ENCODE data around the gene PNMA6A. TPM values are rescaled to one million over a fixed set of nuclear protein-coding genes. Genes with fewer than 3 reads are reported as not detected.

PNMA6A gene
- total and polyA plus RNA-seq, 2 donors (not counting 3 experiments of a cell fraction or from before 2014, with no cell fraction given), result 1.2 to 1.3 TPM

GRCh38 chrX:153029875-153030274 lies 42.4 kb upstream of the PNMA6A start:
- H2AFZ ChIP-seq (ENCODE audit: low read depth, low read length), result no peak overlapping the region
- H4K20me1 ChIP-seq (replicated peaks; ENCODE audit: control insufficient read depth, extremely low read depth, insufficient read depth, low read length), result no peaks in the 10 kb centered on the region
- FAIRE-seq, result no peak
- H3K4me2 ChIP-seq (ENCODE audit: insufficient read depth, low read length), result no peak overlapping the region
- dilution Hi-C loops (cut with MboI; ENCODE audit: extremely low pct_ligation_motif_present, low sequenced_read_pairs), result no loop called here
- H3K4me1 ChIP-seq (ENCODE audit: control insufficient read depth, extremely low read depth, insufficient read depth, low read length), result no peaks in the 10 kb centered on the region
- POLR2A ChIA-PET, result no interaction called here
- no peak overlapping the region for H3K4me3 ChIP-seq (replicated peaks in 1 of 3; ENCODE audit: insufficient read depth in 1 of 3, low read depth in 1 of 3, low read length in 3 of 3)
- intact Hi-C loops (cut with micrococcal nuclease), result loop anchor here (10.0 kb wide), 1 partner anchor 405 kb away; no protein-coding TSS in a partner anchor
- no peaks in the 10 kb centered on the region for H3K9me3 ChIP-seq (replicated peaks; ENCODE audit: control insufficient read depth, insufficient read depth, low read length)
- H3K9ac ChIP-seq (replicated peaks; ENCODE audit: extremely low read depth, insufficient read depth, low read length), result no peak overlapping the region
- no TSS peak for BruUV-seq (replicated peaks)
- TF ChIP-seq EZH2 (IDR thresholded peaks at IDR 0.05; ENCODE audit: borderline replicate concordance, low read depth, low read length, severe bottlenecking) (no peak), POLR2AphosphoS5 (IDR thresholded peaks at IDR 0.05; ENCODE audit: insufficient read depth, low read depth, low read length) (no peak), FOS (IDR thresholded peaks at IDR 0.05; ENCODE audit: borderline replicate concordance, insufficient read depth, low read length) (no peak), MAX (IDR thresholded peaks at IDR 0.05; ENCODE audit: insufficient read depth, insufficient read length) (no peak), MYC (IDR thresholded peaks at IDR 0.05; ENCODE audit: low read depth, low read length) (no peak), JUN (IDR thresholded peaks at IDR 0.05; ENCODE audit: borderline replicate concordance, insufficient read depth, insufficient read length, low read depth) (no peak), GATA2 (IDR thresholded peaks at IDR 0.05; ENCODE audit: insufficient read depth, insufficient read length, low read depth, low read length) (no peak), POLR2A (IDR thresholded peaks at IDR 0.05; ENCODE audit: low read depth, low read length) (no peak)
- TF ChIP-seq, protein P1, sequence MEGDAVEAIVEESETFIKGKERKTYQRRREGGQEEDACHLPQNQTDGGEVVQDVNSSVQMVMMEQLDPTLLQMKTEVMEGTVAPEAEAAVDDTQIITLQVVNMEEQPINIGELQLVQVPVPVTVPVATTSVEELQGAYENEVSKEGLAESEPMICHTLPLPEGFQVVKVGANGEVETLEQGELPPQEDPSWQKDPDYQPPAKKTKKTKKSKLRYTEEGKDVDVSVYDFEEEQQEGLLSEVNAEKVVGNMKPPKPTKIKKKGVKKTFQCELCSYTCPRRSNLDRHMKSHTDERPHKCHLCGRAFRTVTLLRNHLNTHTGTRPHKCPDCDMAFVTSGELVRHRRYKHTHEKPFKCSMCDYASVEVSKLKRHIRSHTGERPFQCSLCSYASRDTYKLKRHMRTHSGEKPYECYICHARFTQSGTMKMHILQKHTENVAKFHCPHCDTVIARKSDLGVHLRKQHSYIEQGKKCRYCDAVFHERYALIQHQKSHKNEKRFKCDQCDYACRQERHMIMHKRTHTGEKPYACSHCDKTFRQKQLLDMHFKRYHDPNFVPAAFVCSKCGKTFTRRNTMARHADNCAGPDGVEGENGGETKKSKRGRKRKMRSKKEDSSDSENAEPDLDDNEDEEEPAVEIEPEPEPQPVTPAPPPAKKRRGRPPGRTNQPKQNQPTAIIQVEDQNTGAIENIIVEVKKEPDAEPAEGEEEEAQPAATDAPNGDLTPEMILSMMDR (IDR thresholded peaks at IDR 0.05; ENCODE audit: extremely low read depth in 1 of 2, insufficient read depth in 1 of 2, low read depth in 1 of 2, low read length in 2 of 2), result no peak
- no peak for DNase-seq (ENCODE audit: low read depth, low spot score)
- no peak overlapping the region for H3K27ac ChIP-seq (ENCODE audit: insufficient read depth, low read depth, low read length)
- no peaks in the 10 kb centered on the region for H3K27me3 ChIP-seq (ENCODE audit: control insufficient read depth in 2 of 2, insufficient read depth in 2 of 2, low read length in 2 of 2)
- no peaks in the 10 kb centered on the region for H3K79me2 ChIP-seq (ENCODE audit: control insufficient read depth, insufficient read depth, low read length)
- no peaks in the 10 kb centered on the region for H3K36me3 ChIP-seq (ENCODE audit: control insufficient read depth in 2 of 2, extremely low read depth in 1 of 2, insufficient read depth in 2 of 2, low read length in 2 of 2)
- CTCF ChIA-PET, result interaction anchor here (1.6 kb wide), 1 partner anchor 88 kb away, joined by 6 read pairs; no protein-coding TSS in a partner anchor
- H3K9me1 ChIP-seq (replicated peaks; ENCODE audit: control insufficient read depth, extremely low read depth, insufficient read depth, low read length), result no peaks in the 10 kb centered on the region
